K562 (cell line): ENCODE data around the gene SDHAF3. TPM values are rescaled to one million over a fixed set of nuclear protein-coding genes. Genes with fewer than 3 reads are reported as not detected.

Source experiments
- ARNT ChIP-seq, 2 experiments: fragments of 450-650 bp; IDR thresholded peaks; 2 replicates each; pipeline ENCODE4 v1.6.1; 2016; ENCODE audit warnings: mild to moderate bottlenecking in 1 of 2
- ATF1 ChIP-seq, 2 experiments: fragments of 450-650 bp in 1 of 2; IDR thresholded peaks; 2 replicates each; pipeline ENCODE4 v1.6.1; 2016; ENCODE audit warnings: missing compliant biosample characterization in 1 of 2, missing genetic modification characterization in 1 of 2
- BCL6 ChIP-seq: fragments of 250-450 bp; sonication (Bioruptor Pico); IDR thresholded peaks from 2 replicates; pipeline ENCODE4 v1.4.0; 2020
- DPF2 ChIP-seq: fragments of 450-650 bp; IDR thresholded peaks from 2 replicates; pipeline ENCODE4 v1.6.1; 2016
- HDGF ChIP-seq: fragments of 450-650 bp; IDR thresholded peaks from 2 replicates; pipeline ENCODE4 v1.6.1; 2016
- MITF ChIP-seq: IDR thresholded peaks from 2 replicates; pipeline ENCODE4 v1.6.1; 2014; ENCODE audit warnings: antibody characterized with exemption
- NCOA6 ChIP-seq: fragments of 450-650 bp; IDR thresholded peaks from 2 replicates; pipeline ENCODE4 v1.6.1; 2017; ENCODE audit warnings: mild to moderate bottlenecking
- polyA plus RNA-seq, 8 experiments: library from polyadenylated mRNA; depleted of rRNA in 4 of 8; stranded (reverse) in 5 of 8; unstranded in 3 of 8; fragments of >200 nt; fragmentation: Nextera tagmentation in 2 of 8; fragmentation: Illumina TruSeq in 1 of 8; extraction: Ambion mirVana in 2 of 8; extraction: Trizol in 1 of 8; gene quantifications; 2 replicates each; pipeline versions ENCODE4 v1.2.1 to v1.2.3, GENCODE V29; 2011 to 2014; ENCODE audit warnings: inconsistent platforms in 1 of 8, missing spikeins in 1 of 8
- total RNA-seq, 7 experiments: library from RNA; depleted of rRNA in 6 of 7; stranded (reverse); fragments of >200 nt in 6 of 7; fragmentation: Illumina TruSeq in 2 of 7; extraction: Trizol in 2 of 7; gene quantifications; 2 replicates each; pipeline versions ENCODE4 v1.2.1 to v1.2.3, GENCODE V29; 2011 to 2021; ENCODE audit warnings: low replicate concordance in 1 of 7
- TF ChIP-seq, protein P1 (sequence below): fragments of 250-450 bp; sonication (Bioruptor Pico); IDR thresholded peaks from 2 replicates; pipeline ENCODE4 v1.5.0; 2020; ENCODE audit warnings: mild to moderate bottlenecking, borderline replicate concordance
- TF ChIP-seq, protein P2 (sequence below): fragments of 450-650 bp; conservative IDR thresholded peaks from 2 replicates; pipeline ENCODE4 v1.6.1; 2016; ENCODE audit warnings: missing genetic modification characterization, low read depth, mild to moderate bottlenecking, missing compliant biosample characterization, moderate library complexity

Gene SDHAF3
- total and polyA plus RNA-seq, 9 of the 15 experiments (the other 6 are each of a cell fraction or from before 2014, with no cell fraction given): 51.5 to 403 (median 145) TPM

DNA sequence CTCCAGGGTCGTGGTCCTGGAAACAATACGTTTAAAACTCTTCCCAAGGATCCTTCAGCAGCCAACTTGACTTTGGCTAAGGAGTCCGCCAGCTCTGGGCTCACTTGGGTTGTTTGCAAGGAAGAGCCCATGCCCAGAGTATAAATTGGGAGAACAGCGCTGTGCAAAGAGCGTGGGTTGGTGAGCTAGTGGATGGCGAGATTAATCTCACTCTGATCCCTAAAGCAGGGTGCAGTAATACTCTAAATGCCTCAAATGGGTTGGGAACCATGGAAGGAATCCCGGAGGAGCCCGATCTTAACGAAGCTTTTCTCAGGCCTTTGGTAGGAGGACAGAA lies 495 bp upstream of the SDHAF3 start (continued):
- TF ChIP-seq, protein P1, sequence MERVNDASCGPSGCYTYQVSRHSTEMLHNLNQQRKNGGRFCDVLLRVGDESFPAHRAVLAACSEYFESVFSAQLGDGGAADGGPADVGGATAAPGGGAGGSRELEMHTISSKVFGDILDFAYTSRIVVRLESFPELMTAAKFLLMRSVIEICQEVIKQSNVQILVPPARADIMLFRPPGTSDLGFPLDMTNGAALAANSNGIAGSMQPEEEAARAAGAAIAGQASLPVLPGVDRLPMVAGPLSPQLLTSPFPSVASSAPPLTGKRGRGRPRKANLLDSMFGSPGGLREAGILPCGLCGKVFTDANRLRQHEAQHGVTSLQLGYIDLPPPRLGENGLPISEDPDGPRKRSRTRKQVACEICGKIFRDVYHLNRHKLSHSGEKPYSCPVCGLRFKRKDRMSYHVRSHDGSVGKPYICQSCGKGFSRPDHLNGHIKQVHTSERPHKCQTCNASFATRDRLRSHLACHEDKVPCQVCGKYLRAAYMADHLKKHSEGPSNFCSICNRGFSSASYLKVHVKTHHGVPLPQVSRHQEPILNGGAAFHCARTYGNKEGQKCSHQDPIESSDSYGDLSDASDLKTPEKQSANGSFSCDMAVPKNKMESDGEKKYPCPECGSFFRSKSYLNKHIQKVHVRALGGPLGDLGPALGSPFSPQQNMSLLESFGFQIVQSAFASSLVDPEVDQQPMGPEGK (CRISPR knock-in tag): peak; percentile 78; the same call in 1 of the 2 replicates
- TF ChIP-seq MITF (no peak), NCOA6 (no peak), HDGF (peak; percentile 41; the same call in 1 of the 2 replicates), ATF1 (CRISPR knock-in tag; IDR thresholded peaks at IDR 0.05) (no peak), ATF1 (tag; IDR thresholded peaks at IDR 0.05) (no peak), ARNT (IDR thresholded peaks at IDR 0.05) (0 out of 4 replicates have a peak, but pooled peaks of 1 of the 2 experiments have one; percentile 21), BCL6 (CRISPR knock-in tag) (no peak), DPF2 (0 out of 2 replicates have a peak, but pooled peaks have one; percentile 8)
- TF ChIP-seq, protein P2, sequence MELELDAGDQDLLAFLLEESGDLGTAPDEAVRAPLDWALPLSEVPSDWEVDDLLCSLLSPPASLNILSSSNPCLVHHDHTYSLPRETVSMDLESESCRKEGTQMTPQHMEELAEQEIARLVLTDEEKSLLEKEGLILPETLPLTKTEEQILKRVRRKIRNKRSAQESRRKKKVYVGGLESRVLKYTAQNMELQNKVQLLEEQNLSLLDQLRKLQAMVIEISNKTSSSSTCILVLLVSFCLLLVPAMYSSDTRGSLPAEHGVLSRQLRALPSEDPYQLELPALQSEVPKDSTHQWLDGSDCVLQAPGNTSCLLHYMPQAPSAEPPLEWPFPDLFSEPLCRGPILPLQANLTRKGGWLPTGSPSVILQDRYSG (tag): peak; percentile 55; the same call in 1 of the 2 replicates
